HPDE6-E6E7 (cell line): ENCODE data around the gene EZH1.

Source experiments
- DNase-seq: peaks from one replicate; pipeline ENCODE4 v3.0.0; 2011; ENCODE audit warnings: missing footprints; ENCODE audit errors: extremely low spot score

EZH1 gene

GRCh38 chr17:42709561-42709960 lies 35.3 kb downstream of the EZH1 start:
- no peak for DNase-seq

- DNase-seq = no peak
Measured at GRCh38 chr17:42708588-42708987, 36.3 kb downstream of the EZH1 start.

GRCh38 chr17:42706732-42707131 lies 38.1 kb downstream of the EZH1 start:
- no peak for DNase-seq

GRCh38 chr17:42704837-42705494 lies 39.9 kb downstream of the EZH1 start:
- DNase-seq = no peak

DNA sequence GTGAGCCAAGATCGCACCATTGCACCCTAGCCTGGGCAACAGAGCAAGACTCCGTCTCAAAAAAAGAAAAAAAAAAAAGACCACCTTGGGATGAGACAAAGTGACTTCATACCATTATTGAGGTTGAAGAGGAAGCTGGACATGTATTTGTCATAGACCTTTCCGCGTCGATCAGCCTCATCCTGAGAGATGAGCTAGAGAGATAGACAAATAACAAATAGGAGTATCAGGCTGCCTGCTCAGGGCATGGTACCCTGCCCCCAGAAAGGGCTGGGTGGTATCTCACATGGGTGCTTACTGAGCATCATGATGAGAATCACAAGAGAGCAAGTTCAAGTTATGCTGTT lies 40.4 kb downstream of the EZH1 start:
- DNase-seq = no peak

DNA sequence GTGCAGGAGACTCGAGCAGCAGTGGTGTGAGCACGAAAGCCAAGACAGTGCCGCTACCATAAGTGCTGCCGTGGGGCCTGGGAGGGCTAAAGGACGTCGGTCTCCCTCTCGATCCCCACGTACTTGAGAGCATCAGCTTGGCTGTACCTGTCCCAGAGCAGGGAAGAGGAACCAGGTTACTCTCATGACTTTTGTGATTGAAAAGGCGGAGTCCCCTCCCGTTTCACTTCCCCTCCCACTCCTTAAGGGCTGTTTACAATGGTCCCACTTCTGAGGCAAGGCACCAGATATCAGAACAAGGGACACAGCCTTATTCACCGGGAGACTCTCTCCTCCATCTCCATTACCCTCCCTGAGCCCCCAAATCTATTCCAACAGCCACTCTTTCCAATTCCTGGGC lies 42.4 kb downstream of the EZH1 start:
- no peak for DNase-seq

DNA sequence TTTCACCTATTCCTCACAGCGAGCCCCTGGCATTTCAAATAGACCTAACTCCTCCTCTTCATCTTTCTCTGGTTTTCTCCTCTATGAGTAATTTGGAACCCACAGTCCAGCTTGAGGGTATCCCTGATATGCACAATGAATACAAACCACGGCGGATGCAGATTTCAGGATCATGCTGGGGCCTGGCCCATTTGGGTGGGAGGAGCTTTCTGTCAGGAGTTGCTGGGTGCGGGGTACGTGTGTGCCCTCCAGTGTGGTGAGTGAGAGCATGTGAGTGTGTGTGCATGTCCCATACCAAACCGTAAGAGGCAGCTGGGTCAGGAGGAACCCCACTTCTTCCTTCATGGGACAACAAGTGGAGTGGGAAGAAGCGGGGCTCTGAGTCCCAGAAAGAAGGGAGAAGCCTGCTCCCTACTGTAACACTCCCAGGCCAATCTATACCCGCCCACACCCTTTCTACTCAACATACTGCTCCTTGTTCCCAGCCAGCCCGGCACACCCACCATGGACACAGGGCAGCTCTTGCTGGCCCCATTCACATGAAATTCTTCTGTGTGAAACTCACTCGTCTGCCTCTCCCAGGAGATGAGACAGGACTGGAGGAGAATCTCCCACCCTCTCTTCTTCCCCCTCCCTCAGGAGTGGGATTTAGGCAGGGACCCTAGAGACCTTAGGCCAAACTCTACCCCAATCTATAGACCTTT lies 44.1 kb downstream of the EZH1 start:
- DNase-seq = no peak

GRCh38 chr17:42699415-42699740 lies 45.5 kb downstream of the EZH1 start:
- DNase-seq = no peak

DNA sequence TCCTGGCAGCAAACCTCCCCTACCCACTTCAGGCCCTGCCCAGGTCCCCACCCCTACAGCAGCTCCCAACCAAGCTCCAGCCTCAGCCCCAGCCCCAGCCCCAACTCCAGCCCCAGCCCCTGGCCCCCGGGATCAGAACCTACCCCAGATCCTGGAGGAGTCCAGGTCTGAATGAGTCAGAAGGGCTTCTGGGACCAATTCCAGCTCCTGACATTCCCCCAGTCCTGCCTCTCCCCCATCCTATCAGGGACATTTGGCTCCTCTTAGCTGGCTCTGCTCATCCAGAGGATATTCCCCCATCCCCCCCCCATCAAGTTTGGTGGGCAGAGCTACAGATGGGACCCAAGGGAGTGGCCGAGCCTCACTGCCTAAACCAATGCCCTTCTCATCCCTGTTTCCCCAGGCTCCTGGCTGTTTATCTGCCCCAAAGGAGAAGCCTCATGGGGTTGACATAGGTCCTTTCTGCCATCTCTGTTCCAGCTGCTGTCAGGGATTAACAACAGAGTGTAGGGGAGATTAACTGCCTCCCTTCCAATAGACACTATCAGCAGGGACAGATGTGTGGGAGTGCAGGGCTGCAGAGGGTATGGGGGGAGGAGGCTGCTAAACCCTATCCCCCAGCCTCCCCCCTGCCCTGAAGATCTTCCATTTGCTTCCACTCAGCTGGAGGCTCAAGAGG lies 46.0 kb downstream of the EZH1 start:
- DNase-seq = no peak

- DNase-seq = no peak
Measured at GRCh38 chr17:42697108-42697811, 47.6 kb downstream of the EZH1 start.

GRCh38 chr17:42695500-42695899 lies 49.3 kb downstream of the EZH1 start:
- DNase-seq = no peak

- no peak for DNase-seq
Measured at GRCh38 chr17:42694524-42694923, 50.3 kb downstream of the EZH1 start.

DNA sequence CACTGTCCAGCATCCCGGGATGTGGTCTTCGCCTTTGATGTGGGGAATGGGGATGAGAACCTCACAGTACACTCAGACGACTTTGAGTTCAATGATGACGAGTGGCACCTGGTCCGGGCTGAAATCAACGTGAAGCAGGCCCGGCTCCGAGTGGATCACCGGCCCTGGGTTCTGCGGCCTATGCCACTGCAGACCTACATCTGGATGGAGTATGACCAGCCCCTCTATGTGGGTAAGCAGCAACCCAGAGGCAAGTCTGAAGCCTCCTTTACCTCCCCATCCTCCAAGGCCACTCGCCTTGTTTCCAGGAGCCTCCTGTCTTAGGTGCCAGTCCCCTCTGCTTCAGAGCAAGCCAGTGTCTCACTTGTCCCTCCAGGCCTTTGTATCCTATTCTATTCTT lies 52.4 kb downstream of the EZH1 start:
- no peak for DNase-seq

DNA sequence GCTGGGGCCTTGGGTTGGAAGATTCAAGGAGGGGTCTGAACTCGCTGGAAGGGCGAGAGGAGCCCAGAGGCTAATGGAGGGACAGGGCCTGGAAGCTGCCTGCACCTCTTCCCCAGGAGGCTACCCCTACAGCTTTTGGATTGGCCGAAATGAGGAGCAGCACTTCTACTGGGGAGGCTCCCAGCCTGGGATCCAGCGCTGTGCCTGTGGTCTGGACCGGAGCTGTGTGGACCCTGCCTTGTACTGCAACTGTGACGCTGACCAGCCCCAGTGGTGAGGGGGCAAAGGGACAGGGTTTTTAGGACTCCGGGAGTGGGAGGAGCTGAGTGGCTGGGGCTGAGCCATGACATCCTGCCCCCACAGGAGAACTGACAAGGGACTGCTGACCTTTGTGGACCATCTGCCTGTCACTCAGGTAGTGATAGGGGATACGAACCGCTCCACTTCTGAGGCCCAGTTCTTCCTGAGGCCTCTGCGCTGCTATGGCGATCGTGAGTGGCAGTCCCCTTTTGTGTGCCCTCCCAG lies 53.8 kb downstream of the EZH1 start:
- DNase-seq = no peak

DNA sequence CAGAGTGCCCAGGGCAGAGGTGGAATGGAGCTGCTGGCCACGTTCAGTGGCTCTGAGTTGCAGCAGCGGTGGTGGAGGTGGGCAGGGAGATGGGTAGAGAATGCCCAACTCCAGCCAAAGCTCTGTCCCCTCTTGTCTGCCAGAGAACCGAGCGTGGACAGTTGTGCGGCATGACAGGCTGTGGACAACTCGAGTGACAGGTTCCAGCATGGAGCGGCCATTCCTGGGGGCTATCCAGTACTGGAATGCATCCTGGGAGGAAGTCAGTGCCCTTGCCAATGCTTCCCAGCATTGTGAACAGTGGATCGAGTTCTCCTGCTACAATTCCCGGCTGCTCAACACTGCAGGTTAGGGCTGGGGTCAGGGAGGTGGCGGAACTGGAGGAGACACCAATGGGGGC lies 54.2 kb downstream of the EZH1 start:
- no peak for DNase-seq

DNA sequence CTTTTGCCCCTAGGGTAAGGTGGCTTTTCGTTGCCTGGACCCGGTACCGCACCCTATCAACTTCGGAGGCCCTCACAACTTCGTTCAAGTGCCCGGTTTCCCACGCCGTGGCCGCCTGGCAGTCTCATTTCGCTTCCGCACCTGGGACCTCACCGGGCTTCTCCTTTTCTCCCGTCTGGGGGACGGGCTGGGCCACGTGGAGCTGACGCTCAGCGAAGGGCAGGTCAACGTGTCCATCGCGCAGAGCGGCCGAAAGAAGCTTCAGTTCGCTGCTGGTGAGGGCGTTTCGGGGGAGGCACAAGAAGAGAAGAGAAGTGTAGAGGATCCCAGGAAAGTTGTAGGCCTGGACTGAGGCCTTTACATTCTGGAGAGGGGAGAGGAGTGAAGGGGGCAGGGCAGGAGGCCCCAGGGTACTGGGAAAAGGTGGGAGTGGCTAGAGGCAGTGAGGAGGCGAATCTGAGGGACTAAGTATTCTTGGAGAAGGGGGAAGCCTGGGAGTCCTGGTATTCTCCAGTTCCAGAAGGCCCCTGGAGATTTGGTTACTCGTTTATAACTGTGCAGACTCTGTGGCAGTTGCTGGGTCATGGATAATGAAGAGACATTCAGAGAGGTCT lies 57.0 kb downstream of the EZH1 start:
- DNase-seq = no peak

DNA sequence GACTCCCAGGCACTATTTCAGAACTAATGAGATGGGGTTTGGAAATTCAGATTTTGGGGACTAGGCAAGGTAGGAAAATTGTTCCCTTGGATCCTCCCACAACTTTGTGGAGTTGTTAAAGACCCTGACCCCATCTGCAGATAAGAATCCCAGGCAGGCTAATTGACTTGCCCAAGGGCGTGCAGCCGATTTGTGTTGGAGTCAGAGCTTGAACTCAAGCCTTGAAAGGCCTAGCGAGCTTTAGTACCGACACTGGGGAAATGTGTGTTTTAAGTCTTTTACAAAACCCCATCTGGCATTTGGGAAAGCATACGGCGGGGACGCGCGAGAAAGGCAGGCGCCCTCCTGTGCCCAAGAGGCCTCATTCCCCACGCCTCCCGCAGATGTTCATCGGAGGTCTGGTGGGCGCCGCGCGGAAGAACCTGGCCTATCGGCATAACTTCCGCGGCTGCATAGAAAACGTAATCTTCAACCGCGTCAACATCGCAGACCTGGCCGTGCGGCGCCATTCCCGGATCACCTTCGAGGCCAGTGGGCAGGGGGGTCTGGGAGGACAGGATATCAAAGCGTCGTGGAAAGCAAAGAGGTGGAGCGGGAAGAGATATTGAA lies 58.2 kb downstream of the EZH1 start:
- DNase-seq = no peak

- DNase-seq = no peak
Measured at GRCh38 chr17:42685831-42686230, 59.0 kb downstream of the EZH1 start.

GRCh38 chr17:42684929-42685556 lies 59.8 kb downstream of the EZH1 start:
- DNase-seq = no peak

DNA sequence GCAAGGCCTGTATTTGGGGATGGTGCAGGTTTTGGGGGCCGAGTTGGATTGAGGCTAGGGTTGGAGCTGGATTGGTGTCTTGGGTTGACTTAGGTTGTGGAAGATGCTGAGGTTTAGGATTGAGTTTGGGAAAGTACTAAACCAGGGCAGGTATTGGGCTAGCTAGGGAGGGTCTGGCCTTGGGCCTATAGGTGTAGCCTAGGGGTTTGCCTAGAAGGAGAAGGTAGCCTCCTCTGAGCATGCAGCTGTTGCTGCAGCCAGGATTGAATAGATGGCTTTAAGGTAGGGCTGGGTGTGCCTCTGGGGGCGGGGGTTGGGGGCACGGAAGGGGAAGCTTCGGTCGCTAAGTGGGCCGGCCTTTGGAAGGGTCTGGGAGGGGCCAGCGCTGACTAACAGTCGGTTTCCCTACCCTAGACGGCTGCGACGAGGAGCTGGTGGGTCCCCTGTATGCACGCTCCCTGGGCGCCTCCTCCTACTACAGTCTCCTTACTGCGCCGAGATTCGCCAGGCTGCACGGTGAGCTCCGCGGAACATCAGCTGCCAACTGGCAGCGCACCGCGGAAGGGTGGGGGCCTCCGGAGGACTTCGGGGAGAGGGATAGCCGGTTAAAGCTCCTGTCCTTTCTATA lies 61.3 kb downstream of the EZH1 start:
- DNase-seq = no peak
